Thoracic aorta (tissue), 2 donors: Measurements from ENCODE around the gene NKAIN2. TPM values are rescaled to one million over a fixed set of nuclear protein-coding genes. Genes with fewer than 3 reads are reported as not detected.

Experiments used
- ATAC-seq: fragments of 150-250 bp; one replicate; pipeline ENCODE4 v1.8.0; 2017; ENCODE audit warnings: low read depth; ENCODE audit not compliant: insufficient number of reproducible peaks, low FRiP score
- DNase-seq: peaks from one replicate; pipeline ENCODE4 v3.0.0-alpha.2; 2020; ENCODE audit warnings: low spot score
- H3K27ac ChIP-seq, 2 donors: fragments of 200-600 bp; sonication (generic); 1 replicate in 1 of 2; 2 replicates in 1 of 2; pipeline ENCODE4 v1.5.1; 2016; ENCODE audit warnings: mild to moderate bottlenecking in 2 of 2, moderate library complexity in 2 of 2
- H3K27me3 ChIP-seq: fragments of 200-600 bp; sonication (generic); replicated peaks from 2 replicates; pipeline ENCODE4 v1.6.0; 2016; ENCODE audit warnings: mild to moderate bottlenecking; ENCODE audit not compliant: insufficient read depth
- H3K36me3 ChIP-seq: fragments of 200-600 bp; sonication (generic); one replicate; pipeline ENCODE4 v1.5.1; 2016
- H3K4me1 ChIP-seq, 2 donors: fragments of 200-600 bp; sonication (generic); 1 replicate in 1 of 2; 2 replicates in 1 of 2; pipeline versions ENCODE4 v1.5.1 to v1.6.0; 2016; ENCODE audit warnings: low read depth in 2 of 2, mild to moderate bottlenecking in 1 of 2; ENCODE audit not compliant: control insufficient read depth in 1 of 2
- H3K4me3 ChIP-seq: fragments of 200-600 bp; sonication (generic); 2 replicates; pipeline ENCODE4 v1.5.1; 2016; ENCODE audit warnings: mild to moderate bottlenecking
- H3K9me3 ChIP-seq: fragments of 200-600 bp; sonication (generic); 2 replicates; pipeline ENCODE4 v1.5.1; 2016
- CTCF ChIP-seq: fragments of 200-600 bp; sonication (generic); IDR thresholded peaks from one replicate; pipeline ENCODE4 v1.5.1; 2019; ENCODE audit warnings: antibody characterized with exemption
- total RNA-seq, 2 donors: library from RNA; depleted of rRNA; stranded (reverse); fragments of >200 nt; gene quantifications; one replicate each; pipeline versions ENCODE4 v1.1.0 to v1.2.3, GENCODE V29; 2016

The NKAIN2 gene
- total RNA-seq, 2 donors from 2014 or later = 0.28 TPM; not detected in 1

GRCh38 chr6:124131259-124131658 lies 327.6 kb downstream of the NKAIN2 start:
- Histone ChIP-seq H3K27ac (no peak overlapping the region), H3K4me1 (no peaks in the 10 kb centered on the region), H3K36me3 (no peaks in the 10 kb centered on the region), H3K27me3 (no peaks in the 10 kb centered on the region), H3K4me3 (no peak overlapping the region), H3K9me3 (peaks cover 3% of the 10 kb centered on the region)
- no peak for TF ChIP-seq CTCF
- DNase-seq (no peak), ATAC-seq (no peak)

GRCh38 chr6:124131779-124132178 lies 328.1 kb downstream of the NKAIN2 start:
- Histone ChIP-seq H3K9me3 (peaks cover 3% of the 10 kb centered on the region), H3K4me3 (no peak overlapping the region), H3K27ac (no peak overlapping the region), H3K4me1 (no peaks in the 10 kb centered on the region), H3K27me3 (no peaks in the 10 kb centered on the region), H3K36me3 (no peaks in the 10 kb centered on the region)
- TF ChIP-seq CTCF = no peak
- no peak for DNase-seq
- no peak for ATAC-seq

GRCh38 chr6:124132256-124132655 lies 328.6 kb downstream of the NKAIN2 start:
- TF ChIP-seq CTCF = no peak
- Histone ChIP-seq H3K36me3 (no peaks in the 10 kb centered on the region), H3K4me3 (no peak overlapping the region), H3K27me3 (no peaks in the 10 kb centered on the region), H3K27ac (no peak overlapping the region), H3K9me3 (peaks cover 3% of the 10 kb centered on the region), H3K4me1 (no peaks in the 10 kb centered on the region)
- ATAC-seq = no peak
- DNase-seq = no peak

GRCh38 chr6:124142852-124143251 lies 339.2 kb downstream of the NKAIN2 start:
- no peaks in the 10 kb centered on the region for H3K36me3 ChIP-seq
- DNase-seq (no peak), ATAC-seq (no peak)
- TF ChIP-seq CTCF = no peak
- H3K9me3 ChIP-seq = no peaks in the 10 kb centered on the region
- H3K27me3 ChIP-seq = no peaks in the 10 kb centered on the region
- no peaks in the 10 kb centered on the region for H3K4me1 ChIP-seq
- H3K27ac ChIP-seq = no peak overlapping the region
- no peak overlapping the region for H3K4me3 ChIP-seq

- Histone ChIP-seq H3K36me3 (no peaks in the 10 kb centered on the region), H3K27ac (no peak overlapping the region), H3K27me3 (no peaks in the 10 kb centered on the region), H3K4me3 (no peak overlapping the region), H3K9me3 (no peaks in the 10 kb centered on the region), H3K4me1 (no peaks in the 10 kb centered on the region)
- DNase-seq (no peak), ATAC-seq (no peak)
- no peak for TF ChIP-seq CTCF
Measured at GRCh38 chr6:124143435-124143834, 339.8 kb downstream of the NKAIN2 start.
